Measurements from ENCODE around the gene ZNRF1. TPM values are rescaled to one million over a fixed set of nuclear protein-coding genes. Genes with fewer than 3 reads are reported as not detected.

The ZNRF1 gene
- total and polyA plus RNA-seq, 2 of the 13 experiments (the other 11 are each of a cell fraction or from before 2014, with no cell fraction given), result 43.9 to 58.7 TPM

DNA sequence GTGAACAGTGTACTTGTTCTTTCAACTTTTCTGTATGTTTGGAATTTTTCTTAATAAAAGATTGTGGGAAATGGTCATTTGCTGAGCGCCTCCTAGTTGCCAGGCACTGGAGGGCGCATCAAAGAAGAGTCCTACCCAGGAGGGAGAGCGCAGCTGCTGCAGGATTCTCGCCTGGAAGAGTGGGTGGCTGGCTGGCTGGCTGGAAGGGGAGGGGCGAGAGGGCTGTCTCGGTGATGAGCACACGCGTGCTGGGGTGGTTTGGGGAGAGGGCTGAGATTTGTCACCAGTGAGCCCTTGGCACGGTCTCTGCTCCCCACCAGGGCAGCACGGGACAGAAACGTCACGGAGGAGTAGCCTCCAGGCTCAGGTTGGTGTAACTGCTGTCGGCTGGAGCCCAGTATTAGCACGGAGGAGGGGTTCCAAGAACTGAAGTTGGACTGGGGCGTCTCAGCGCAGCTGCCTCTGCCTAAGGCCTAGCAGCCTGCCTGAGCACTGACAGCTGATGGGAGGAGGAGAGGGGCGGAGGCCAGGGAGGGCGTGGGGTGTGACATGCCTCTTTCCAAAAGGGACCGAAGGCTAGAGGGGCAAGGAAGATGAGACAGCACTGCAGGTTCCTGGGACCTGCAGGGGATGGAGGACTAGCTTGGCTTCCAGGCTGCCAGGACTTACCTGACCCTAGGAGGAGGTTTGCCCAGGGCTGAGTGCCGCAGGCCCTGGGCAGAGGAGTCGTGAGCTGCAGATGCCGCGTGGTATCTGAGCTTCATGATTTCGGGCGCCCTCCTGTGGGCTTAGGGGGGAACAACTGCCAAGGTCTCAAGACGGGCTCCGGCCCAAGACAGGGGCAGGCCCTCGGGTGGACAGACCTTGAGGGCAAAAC is 112.1 kb downstream of the ZNRF1 start (continued):
- peak; percentile 59; the same call in 1 of the 2 replicates for TF ChIP-seq ZNF160 (CRISPR knock-in tag; IDR thresholded peaks at IDR 0.05)
- no peak for TF ChIP-seq ZNF496 (CRISPR knock-in tag; IDR thresholded peaks at IDR 0.05; ENCODE audit: insufficient replicate concordance)
- no peak for TF ChIP-seq PTBP1 (IDR thresholded peaks at IDR 0.05; ENCODE audit: low read depth, low read length, poor library complexity, severe bottlenecking)
- TF ChIP-seq, protein P1, sequence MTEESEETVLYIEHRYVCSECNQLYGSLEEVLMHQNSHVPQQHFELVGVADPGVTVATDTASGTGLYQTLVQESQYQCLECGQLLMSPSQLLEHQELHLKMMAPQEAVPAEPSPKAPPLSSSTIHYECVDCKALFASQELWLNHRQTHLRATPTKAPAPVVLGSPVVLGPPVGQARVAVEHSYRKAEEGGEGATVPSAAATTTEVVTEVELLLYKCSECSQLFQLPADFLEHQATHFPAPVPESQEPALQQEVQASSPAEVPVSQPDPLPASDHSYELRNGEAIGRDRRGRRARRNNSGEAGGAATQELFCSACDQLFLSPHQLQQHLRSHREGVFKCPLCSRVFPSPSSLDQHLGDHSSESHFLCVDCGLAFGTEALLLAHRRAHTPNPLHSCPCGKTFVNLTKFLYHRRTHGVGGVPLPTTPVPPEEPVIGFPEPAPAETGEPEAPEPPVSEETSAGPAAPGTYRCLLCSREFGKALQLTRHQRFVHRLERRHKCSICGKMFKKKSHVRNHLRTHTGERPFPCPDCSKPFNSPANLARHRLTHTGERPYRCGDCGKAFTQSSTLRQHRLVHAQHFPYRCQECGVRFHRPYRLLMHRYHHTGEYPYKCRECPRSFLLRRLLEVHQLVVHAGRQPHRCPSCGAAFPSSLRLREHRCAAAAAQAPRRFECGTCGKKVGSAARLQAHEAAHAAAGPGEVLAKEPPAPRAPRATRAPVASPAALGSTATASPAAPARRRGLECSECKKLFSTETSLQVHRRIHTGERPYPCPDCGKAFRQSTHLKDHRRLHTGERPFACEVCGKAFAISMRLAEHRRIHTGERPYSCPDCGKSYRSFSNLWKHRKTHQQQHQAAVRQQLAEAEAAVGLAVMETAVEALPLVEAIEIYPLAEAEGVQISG (CRISPR knock-in tag; IDR thresholded peaks at IDR 0.05), result peak; percentile 79
- TF ChIP-seq ZSCAN12 (CRISPR knock-in tag; IDR thresholded peaks at IDR 0.05), result no peak
- TF ChIP-seq SRSF1 (optimal IDR thresholded peaks at IDR 0.05; ENCODE audit: low read depth, low read length), result peak; percentile 58
- no peak for TF ChIP-seq STAT5B (CRISPR knock-in tag; IDR thresholded peaks at IDR 0.05)
- no peak for TF ChIP-seq MED13 (CRISPR knock-in tag; IDR thresholded peaks at IDR 0.05)
- TF ChIP-seq, protein P2, sequence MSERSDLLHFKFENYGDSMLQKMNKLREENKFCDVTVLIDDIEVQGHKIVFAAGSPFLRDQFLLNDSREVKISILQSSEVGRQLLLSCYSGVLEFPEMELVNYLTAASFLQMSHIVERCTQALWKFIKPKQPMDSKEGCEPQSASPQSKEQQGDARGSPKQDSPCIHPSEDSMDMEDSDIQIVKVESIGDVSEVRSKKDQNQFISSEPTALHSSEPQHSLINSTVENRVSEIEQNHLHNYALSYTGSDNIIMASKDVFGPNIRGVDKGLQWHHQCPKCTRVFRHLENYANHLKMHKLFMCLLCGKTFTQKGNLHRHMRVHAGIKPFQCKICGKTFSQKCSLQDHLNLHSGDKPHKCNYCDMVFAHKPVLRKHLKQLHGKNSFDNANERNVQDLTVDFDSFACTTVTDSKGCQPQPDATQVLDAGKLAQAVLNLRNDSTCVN (CRISPR knock-in tag; IDR thresholded peaks at IDR 0.05; ENCODE audit: borderline replicate concordance), result 0 out of 2 replicates have a peak, but pooled peaks have one; percentile 61
- no peak for TF ChIP-seq CENPX (CRISPR knock-in tag; IDR thresholded peaks at IDR 0.05)
- TF ChIP-seq MXI1 (IDR thresholded peaks at IDR 0.05; ENCODE audit: borderline replicate concordance, low read depth, low read length), result peak; percentile 78; the same call in 1 of the 3 replicates
- TF ChIP-seq, protein P3, sequence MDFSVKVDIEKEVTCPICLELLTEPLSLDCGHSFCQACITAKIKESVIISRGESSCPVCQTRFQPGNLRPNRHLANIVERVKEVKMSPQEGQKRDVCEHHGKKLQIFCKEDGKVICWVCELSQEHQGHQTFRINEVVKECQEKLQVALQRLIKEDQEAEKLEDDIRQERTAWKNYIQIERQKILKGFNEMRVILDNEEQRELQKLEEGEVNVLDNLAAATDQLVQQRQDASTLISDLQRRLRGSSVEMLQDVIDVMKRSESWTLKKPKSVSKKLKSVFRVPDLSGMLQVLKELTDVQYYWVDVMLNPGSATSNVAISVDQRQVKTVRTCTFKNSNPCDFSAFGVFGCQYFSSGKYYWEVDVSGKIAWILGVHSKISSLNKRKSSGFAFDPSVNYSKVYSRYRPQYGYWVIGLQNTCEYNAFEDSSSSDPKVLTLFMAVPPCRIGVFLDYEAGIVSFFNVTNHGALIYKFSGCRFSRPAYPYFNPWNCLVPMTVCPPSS (IDR thresholded peaks at IDR 0.05), result no peak
- peak; percentile 80; the same call in 1 of the 2 replicates for TF ChIP-seq PAF1 (CRISPR knock-in tag; IDR thresholded peaks at IDR 0.05)
- TF ChIP-seq ZNF282 (IDR thresholded peaks at IDR 0.05; ENCODE audit: partially characterized antibody), result no peak
- TF ChIP-seq ARNT2 (CRISPR knock-in tag; IDR thresholded peaks at IDR 0.05; ENCODE audit: low read depth), result peak; percentile 53; the same call in 1 of the 2 replicates
- TF ChIP-seq, protein P4, sequence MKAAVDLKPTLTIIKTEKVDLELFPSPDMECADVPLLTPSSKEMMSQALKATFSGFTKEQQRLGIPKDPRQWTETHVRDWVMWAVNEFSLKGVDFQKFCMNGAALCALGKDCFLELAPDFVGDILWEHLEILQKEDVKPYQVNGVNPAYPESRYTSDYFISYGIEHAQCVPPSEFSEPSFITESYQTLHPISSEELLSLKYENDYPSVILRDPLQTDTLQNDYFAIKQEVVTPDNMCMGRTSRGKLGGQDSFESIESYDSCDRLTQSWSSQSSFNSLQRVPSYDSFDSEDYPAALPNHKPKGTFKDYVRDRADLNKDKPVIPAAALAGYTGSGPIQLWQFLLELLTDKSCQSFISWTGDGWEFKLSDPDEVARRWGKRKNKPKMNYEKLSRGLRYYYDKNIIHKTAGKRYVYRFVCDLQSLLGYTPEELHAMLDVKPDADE (CRISPR knock-in tag; IDR thresholded peaks at IDR 0.05), result no peak
- TF ChIP-seq ZNF629 (CRISPR knock-in tag; conservative IDR thresholded peaks at IDR 0.05), result no peak
- peak; percentile 27; the same call in 1 of the 2 replicates for TF ChIP-seq SIN3B (IDR thresholded peaks at IDR 0.05; ENCODE audit: low read length)
- no peak for TF ChIP-seq SMARCE1 (IDR thresholded peaks at IDR 0.05; ENCODE audit: borderline replicate concordance)
- peak; percentile 87 for TF ChIP-seq HDAC1 (CRISPR knock-in tag; IDR thresholded peaks at IDR 0.05)
- TF ChIP-seq ATF7-NPFF (CRISPR knock-in tag; IDR thresholded peaks at IDR 0.05; ENCODE audit: low read depth), result peak; percentile 85
- TF ChIP-seq, protein P5, sequence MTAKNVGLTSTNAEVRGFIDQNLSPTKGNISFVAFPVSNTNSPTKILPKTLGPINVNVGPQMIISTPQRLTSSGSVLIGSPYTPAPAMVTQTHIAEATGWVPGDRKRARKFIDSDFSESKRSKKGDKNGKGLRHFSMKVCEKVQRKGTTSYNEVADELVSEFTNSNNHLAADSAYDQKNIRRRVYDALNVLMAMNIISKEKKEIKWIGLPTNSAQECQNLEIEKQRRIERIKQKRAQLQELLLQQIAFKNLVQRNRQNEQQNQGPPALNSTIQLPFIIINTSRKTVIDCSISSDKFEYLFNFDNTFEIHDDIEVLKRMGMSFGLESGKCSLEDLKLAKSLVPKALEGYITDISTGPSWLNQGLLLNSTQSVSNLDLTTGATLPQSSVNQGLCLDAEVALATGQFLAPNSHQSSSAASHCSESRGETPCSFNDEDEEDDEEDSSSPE (CRISPR knock-in tag; IDR thresholded peaks at IDR 0.05), result peak; percentile 50; the same call in 1 of the 2 replicates

Measured in HepG2 (cell line).